GM12891 (cell line): Measurements from ENCODE around the gene SORCS2.

Experiments used
- POLR2A ChIP-seq: IDR thresholded peaks from 2 replicates; pipeline ENCODE4 v1.6.1; 2011; ENCODE audit warnings: low read depth, low read length, control low read depth
- POLR2AphosphoS5 ChIP-seq: IDR thresholded peaks from 2 replicates; pipeline ENCODE4 v1.6.1; 2011; ENCODE audit warnings: low read depth, low read length, control low read depth
- POU2F2 ChIP-seq: IDR thresholded peaks from 2 replicates; pipeline ENCODE4 v1.6.1; 2011; ENCODE audit warnings: low read depth, mild to moderate bottlenecking, control low read depth, low read length, moderate library complexity
- SPI1 ChIP-seq: IDR thresholded peaks from 2 replicates; pipeline ENCODE4 v1.6.1; 2011; ENCODE audit warnings: low read depth, low read length, control low read depth
- TAF1 ChIP-seq: IDR thresholded peaks from 2 replicates; pipeline ENCODE4 v1.6.1; 2011; ENCODE audit warnings: low read depth, low read length, control low read depth

DNA sequence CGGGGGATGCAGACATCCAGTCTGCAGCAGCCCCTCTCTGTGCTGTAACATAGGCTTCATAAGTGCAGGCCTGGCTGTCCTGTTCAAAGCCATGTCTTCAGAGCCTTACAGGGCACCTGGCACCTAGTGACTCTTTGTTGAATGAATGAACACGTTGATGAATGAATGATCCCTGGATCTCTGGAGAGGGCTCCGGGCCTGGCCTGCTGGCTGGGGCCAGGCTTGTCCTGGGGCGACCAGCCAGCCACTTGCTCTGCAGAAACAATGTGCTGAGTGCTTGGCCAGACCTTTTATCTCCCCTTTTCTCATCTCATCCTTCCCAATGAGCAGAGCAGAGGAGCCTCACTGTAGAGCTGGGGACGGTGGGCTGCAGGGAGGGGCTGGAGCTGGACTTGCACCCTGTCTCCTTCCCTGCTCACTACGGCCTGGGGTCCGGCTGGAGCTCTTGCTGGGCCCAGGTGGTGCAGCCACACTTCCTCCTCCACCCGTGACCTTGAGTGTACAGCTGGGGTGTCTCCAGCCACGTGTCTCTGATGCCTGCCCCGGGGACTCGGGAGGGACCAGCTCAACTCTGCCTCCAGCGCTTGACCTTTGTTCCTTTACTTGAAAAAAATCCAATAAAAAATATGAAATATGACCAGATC is 164.5 kb downstream of the SORCS2 start:
- TF ChIP-seq POLR2A: no peak
- no peak for TF ChIP-seq POLR2AphosphoS5
- TF ChIP-seq POU2F2: no peak
- no peak for TF ChIP-seq TAF1
- no peak for TF ChIP-seq SPI1
